AG10803 (cell line): Measurements from ENCODE around the gene CDK9.
A peak's percentile ranks its signal among the peaks of the same experiment; 100 is the strongest.
"Not testable (repeated sequence)": the region's sequence is repeated elsewhere in the genome, so short reads cannot be mapped to it uniquely, and the experiment has no call there.

ENCODE experiments used
- DNase-seq: peaks from one replicate; pipeline ENCODE4 v3.0.0; 2010; ENCODE audit warnings: low read depth
- H3K4me3 ChIP-seq: 2 replicates; pipeline ENCODE4 v1.5.1; 2011; ENCODE audit warnings: mild to moderate bottlenecking, low read length, control low read depth
- TF ChIP-seq, protein P1 (sequence below): conservative IDR thresholded peaks from 2 replicates; pipeline ENCODE4 v1.5.1; 2011; ENCODE audit warnings: mild to moderate bottlenecking, low read length, control low read depth, inconsistent platforms

The CDK9 gene

GRCh38 chr9:127833555-127833954 lies 47.7 kb downstream of the CDK9 start:
- TF ChIP-seq, protein P1, sequence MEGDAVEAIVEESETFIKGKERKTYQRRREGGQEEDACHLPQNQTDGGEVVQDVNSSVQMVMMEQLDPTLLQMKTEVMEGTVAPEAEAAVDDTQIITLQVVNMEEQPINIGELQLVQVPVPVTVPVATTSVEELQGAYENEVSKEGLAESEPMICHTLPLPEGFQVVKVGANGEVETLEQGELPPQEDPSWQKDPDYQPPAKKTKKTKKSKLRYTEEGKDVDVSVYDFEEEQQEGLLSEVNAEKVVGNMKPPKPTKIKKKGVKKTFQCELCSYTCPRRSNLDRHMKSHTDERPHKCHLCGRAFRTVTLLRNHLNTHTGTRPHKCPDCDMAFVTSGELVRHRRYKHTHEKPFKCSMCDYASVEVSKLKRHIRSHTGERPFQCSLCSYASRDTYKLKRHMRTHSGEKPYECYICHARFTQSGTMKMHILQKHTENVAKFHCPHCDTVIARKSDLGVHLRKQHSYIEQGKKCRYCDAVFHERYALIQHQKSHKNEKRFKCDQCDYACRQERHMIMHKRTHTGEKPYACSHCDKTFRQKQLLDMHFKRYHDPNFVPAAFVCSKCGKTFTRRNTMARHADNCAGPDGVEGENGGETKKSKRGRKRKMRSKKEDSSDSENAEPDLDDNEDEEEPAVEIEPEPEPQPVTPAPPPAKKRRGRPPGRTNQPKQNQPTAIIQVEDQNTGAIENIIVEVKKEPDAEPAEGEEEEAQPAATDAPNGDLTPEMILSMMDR = no peak
- peak; percentile 72 for DNase-seq
- no peak overlapping the region for H3K4me3 ChIP-seq

GRCh38 chr9:127835991-127836516 lies 50.2 kb downstream of the CDK9 start:
- TF ChIP-seq, protein P1 = no peak
- peak overlapping the region; percentile 40 for H3K4me3 ChIP-seq
- DNase-seq = peak; percentile 82

DNA sequence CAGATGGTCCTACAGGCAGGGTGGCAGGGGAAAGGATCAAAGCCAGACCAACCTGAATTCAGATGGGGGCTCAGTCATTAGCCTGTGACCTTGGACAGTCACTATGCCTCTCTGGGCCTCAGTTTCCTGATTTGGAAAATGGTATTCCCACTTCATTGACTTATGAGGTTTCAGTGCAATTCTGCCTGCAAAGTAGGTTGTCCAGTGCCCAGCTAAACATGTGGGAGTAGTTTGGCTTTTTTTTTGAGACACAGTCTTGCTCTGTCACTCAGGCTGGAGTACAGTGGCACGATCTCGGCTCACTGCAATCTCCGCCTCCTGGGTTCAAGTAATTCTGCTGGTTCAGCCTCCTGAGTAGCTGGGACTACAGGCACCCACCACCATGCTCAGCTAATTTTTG lies 50.7 kb downstream of the CDK9 start:
- not testable (repeated sequence) for H3K4me3 ChIP-seq, DNase-seq

DNA sequence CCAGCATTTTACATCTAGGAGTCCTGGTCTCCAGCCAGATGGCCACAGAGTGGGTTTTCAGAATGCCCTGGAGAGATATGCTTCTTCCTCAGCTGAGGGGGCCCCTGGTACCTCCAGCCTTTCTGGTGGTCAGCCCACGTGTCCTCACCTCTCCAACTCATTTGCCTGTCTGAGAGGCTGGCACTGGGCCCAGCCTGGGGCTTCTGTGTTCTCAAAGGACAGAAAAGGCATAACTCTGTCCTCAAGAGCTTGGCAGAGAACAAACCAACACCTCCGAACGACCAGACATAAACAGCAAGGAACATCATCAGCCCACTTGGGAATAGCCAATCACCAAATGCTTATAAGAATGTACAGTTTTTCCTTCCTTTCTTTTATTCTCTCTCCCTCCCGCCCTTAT lies 51.5 kb downstream of the CDK9 start:
- DNase-seq = no peak
- H3K4me3 ChIP-seq = no peak overlapping the region
- TF ChIP-seq, protein P1 = no peak

DNA sequence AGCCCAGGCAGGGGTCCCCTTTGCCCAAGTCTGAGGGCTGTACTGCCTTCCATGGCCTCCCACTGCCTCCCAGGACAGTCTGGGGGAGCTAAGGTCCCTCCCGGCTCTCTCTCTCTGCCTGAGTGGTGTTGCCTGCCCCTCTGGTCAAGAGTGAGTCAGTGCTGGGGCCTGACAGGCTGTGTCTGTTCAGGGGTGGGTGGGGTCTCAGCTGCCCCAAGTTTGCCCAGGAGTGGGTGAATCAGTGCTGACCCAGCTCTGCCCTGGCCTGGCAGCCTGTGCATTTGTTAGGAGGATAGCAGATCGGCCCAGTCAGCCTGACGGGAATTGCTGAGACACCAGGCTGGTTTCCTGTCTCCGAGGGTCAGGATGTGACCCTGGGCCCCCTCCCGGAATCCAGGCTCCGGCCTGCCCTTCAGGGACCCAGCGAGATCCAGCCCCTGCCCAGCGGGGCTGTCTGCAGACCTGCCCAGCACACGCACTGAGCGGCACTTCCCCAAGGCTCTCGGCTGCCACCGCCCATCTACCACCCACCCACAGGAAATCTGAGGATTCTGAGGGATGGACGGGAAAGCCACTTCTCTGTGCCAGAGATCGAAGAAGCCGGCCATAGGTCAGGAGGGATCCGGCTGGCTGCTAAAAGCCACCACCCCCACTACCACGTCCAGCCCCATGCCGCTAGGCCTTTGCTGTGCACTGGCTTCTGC lies 52.7 kb downstream of the CDK9 start:
- TF ChIP-seq, protein P1 = no peak; the same call in 1 of the 2 replicates
- peak; percentile 90 for DNase-seq
- peak overlapping the region; percentile 41 for H3K4me3 ChIP-seq
